HuH-7.5 (cell line): Measurements from ENCODE around the gene CHCHD5.
"Not testable (repeated sequence)": the region's sequence is repeated elsewhere in the genome, so short reads cannot be mapped to it uniquely, and the experiment has no call there.

Source experiments
- DNase-seq: peaks from one replicate; pipeline ENCODE4 v3.0.0; 2011; ENCODE audit warnings: low spot score

The CHCHD5 gene

DNA sequence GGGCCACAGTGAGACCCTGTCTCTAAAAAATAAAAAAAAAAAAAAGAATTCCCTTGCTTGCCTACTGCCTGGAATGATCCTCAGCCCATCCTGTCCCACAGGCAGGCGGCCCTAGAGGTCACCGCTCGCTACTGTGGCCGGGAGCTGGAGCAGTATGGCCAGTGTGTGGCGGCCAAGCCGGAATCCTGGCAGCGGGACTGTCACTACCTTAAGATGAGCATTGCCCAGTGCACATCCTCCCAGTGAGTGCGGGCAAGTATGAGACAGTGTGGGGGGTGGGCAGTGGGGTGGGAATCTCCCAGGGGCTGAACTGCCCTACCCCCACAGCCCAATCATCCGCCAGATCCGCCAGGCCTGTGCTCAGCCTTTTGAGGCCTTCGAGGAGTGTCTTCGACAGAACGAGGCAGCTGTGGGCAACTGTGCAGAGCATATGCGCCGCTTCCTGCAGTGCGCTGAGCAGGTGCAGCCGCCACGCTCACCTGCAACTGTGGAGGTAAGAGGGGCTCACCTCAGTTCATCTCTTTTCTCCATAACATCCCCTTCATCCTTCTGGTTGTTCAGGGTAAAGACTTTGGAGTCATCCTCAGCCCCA is 1.6 kb downstream of the CHCHD5 start:
- DNase-seq = no peak

DNA sequence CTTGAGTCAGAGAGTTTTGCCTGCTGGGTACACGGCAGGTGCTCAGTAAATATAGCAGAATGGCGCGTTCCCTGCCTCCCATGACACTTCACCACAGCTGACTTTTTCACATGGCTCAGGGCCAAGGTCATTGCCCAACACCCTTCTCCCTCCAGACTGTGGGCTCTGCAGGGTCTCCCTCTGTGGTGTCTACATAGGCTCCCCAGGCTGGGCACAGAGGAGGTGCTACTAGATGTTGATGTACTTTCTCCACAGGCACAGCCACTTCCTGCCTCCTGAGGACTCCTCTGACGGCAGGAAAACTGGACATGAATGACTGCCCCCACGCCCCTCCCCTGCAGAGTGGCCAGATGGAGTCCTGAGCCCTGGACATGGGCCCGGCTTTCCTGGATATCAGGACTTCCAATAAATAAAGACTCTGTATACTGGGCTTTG is 4.2 kb downstream of the CHCHD5 start:
- DNase-seq = no peak

DNA sequence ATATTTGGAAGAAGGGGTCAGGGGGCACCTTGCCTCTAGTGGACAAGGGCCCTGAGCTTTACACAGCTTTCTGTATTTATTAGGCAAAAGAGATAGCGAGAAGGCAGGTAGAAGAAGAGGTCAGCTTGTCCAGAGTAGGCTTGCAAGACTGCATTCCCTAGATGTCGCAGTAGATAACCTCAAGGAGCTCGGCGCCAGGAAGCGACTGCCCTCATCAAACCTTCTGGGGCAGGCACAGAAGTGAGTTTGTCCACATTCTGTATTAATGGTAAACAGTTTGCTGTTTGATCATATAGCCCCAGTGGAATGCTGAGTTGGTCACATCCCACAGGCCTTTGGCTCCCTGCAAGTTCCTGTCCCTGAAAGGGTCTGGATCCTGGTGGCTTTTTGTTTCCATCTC is 7.0 kb downstream of the CHCHD5 start:
- no peak for DNase-seq

DNA sequence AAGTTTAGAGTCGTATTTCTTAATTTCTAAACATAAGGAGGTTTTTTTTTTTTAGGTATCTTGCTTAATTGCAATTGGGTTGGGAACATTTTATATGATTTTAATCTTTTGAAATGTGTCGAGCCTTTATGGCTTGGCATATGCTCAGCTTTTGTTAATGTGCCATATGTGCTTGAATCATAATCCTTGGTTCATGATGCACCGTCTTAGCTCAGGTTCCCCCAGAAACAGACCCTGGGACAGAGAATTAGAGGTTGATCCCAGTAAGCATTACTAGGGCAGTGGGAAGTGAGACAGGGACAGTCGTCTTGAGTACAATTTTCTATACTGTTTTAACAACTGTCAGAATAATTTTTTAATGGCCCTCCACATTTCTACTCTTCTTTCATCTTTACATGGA is 9.3 kb downstream of the CHCHD5 start:
- no peak for DNase-seq

DNA sequence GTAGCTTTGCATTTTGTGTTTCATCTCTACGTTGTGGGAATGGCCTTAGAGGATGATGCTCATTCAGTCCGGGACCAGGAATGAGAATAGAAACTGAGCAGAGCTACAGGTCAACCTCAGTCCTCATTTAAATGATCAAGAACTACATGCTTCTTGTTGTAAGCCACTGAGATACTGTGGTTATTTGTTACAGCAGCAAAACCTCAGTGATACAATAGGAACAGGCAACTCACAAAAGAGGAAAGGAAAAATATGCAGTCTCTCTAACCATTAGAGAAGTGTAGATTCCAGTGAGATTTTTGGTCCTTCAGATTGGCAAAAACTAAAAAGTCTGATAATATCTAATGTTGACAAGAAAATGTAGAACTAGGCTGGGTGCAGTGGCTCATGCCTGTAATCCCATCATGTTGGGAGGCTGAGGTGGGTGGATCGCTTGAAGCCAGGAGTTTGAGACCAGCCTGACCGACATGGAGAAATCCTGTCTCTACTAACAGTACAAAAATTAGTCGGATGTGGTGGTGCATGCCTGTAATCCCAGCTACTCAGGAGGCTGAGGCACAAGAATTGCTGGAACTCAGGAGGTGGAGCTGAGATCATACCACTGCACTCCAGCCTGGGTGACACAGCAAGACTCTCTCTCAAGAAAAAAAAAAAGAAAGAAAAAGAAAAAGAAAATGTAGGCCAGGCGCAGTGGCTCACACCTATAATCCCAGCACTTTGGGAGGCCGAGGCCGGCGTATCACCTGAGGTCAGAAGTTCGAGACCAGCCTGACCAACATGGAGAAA is 13.3 kb downstream of the CHCHD5 start:
- no peak for DNase-seq

DNA sequence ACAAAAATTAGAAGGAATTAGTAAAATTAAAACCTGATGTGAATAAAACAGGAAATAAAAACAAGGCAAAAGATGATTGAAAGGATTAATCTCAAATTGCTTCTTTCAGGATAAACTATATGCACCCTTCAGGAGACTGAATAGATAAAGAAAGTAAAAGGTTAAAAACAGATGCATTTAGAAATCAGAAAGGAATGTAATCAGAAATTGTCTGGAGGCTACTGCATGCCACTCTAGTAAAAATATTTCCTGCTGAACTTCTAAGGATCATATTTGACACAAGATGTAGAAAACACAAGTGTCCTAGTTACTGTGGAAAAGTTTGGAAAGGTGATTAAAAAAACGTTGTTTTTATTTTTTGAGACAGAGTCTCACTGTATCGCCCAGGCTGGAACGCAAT is 16.2 kb downstream of the CHCHD5 start:
- DNase-seq = no peak

DNA sequence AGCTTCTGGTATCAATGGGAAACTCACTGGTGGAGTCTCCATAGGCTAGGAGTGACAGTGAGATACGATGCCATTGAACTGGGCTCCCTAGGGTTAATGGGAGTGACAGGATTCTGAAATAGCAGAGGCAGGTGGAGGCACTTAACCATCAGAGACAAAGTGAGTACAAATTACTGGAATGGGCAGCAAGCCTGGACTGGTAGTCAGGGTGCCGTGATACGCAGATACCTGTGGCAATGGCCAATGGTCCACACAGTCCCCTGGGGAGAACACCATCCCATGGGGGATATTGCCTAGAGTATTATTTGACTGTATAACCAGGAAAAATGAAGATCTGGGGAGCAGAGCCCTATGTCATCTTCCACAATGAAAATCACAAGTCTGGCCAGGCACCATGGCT is 17.3 kb downstream of the CHCHD5 start:
- DNase-seq = no peak

DNA sequence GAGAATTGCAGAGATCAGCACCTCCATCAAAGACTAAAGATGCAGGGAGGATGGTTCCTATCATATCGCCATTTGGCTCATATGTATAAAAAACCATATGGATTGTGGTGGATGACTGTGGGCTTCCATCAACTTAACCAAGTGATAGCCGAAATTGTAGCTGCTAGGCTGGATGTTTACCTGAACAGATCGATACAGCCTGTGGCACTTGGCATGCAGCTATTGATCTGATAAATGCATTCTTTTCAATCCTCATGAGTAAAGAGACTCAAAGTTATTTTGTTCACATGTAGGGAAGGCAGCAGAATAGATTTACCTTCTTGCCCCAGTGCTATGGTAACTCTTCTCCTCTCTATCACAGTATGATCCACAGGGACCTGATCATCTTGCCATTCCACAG is 18.5 kb downstream of the CHCHD5 start:
- DNase-seq = no peak

DNA sequence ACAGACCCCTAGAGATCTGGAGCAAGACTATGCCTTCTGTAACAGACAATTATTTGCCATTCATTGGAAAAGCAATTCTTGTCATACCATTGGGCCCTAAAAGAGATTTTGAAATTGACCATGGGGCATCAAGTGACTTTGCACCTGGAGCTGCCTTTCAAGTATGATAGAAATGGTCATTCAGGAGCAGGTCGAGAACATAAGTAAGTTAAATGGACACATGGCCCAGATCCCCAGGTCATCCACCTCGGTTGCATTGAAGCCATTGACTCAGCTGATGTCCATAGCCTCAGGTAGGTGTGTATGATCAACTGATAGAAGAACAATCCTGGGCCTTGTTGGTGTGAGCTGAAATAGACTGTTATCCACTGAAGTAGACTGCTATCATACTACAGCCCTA is 19.3 kb downstream of the CHCHD5 start:
- no peak for DNase-seq

DNA sequence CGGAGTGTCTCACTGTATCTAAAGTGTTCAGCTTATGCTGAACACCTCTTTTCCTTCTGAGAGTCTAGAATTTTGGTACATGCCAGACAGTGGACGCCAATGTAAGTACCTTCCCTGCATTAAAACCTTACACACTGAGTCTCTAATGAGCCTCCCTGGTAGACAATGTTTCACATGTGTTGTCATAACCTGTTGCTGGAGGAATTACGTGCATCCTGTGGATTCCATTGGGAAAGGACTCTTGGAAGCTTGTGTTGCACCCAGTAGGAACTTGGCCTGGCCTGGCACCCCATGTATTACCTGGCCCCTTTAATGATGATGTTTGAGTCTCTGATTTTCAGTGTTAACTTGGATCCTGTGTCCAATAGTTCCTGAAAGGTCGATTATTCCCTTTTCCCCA is 20.5 kb downstream of the CHCHD5 start:
- DNase-seq = no peak

DNA sequence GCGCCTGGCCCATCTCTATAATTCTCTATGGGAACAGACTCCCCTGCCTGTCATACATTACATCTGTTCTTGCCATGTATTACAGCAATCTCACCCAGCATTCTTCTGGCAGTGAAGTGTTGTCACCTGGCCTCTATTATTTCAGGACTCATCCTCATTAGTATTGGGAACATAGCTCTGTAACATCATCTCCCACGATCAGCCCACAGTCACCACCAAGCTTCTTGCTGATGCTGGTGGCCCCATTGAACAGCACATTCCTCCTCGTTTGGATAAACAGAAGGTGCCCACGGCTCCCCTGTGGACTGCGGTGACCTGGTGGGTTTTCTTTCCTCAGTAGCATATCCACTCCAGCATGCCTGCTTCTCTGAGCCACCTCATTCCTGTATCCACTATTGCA is 21.5 kb downstream of the CHCHD5 start:
- DNase-seq = no peak

DNA sequence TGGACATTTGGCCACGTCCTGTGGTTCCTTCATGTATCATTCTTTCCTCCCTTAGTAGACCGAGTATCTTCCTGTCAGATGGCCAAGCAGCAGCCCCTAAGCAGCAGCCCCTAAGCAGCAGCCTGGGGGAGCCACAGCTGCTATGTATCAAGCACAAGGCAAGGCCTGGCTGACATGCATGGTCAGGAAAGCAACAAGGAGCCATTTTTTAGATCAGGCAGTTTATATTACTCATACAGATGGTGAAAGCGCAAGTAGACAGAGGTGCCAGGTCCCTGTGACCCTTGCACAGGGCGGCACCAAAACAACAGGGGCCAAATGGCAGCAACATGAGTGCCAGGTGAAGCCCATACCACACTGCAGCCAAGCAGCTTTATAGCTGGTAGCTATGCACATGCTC is 22.1 kb downstream of the CHCHD5 start:
- no peak for DNase-seq

DNA sequence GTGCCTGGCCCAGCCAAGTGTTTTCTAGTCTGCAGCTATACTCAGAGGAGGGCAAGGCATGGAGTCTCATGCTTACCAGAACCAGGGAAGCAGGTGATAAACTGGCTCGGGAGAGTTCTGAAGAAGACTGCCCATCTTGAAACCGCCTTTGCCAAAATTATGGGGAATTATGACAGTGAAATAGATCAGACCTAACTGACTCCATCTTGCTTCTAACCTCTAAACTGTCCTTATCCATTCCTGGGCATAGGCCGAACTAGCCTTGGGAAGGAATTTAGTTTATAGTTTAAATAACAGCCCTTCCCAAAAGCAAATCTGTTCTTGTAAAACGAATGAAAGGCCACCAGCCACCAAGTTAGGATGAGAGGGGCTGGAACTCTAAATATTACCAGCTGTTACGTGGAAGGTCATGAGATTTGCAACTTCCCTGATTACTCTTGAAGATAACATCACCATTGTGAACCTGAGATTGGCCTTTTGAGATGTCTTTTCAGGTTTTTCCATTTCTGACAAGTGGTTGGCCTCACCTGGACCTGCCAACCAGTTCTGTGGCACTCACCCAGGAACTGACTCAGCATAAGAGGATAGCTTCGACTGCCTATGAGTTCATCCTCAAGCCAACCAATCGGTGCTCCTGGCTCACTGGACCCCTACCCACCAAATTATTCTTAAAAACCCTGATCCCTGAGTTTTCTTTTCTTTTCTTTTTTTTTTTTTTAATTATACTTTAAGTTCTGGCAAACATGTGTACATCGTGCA is 23.4 kb downstream of the CHCHD5 start:
- DNase-seq = no peak

DNA sequence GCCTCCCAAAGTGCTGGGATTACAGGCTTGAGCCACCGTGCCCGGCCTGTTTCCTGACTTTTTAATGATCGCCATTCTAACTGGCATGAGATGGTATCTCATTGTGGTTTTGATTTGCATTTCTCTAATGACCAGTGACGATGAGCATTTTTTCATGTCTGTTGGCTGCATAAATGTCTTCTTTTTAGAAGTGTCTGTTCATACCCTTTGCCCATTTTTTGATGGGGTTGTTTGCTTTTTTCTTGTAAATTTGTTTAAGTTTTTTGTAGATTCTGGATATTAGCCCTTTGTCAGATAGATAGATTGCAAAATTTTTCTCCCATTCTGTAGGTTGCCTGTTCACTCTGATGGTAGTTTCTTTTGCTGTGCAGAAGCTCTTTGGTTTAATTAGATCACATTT is 24.9 kb downstream of the CHCHD5 start:
- not testable (repeated sequence) for DNase-seq

DNA sequence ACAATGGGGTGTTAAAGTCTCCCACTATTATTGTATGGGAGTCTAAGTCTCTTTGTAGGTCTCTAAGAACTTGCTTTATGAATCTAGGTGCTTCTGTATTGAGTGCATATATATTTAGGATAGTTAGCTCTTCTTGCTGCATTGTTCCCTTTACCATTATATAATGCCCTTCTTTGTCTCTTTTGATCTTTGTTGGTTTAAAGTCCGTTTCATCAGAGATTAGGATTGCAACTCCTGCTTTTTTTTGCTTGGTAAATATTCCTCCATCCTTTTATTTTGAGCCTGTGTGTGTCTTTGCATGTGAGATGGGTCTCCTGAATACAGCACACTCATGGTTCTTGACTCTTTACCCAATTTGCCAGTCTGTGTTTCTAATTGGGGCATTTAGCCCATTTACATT is 27.9 kb downstream of the CHCHD5 start:
- DNase-seq = not testable (repeated sequence)

DNA sequence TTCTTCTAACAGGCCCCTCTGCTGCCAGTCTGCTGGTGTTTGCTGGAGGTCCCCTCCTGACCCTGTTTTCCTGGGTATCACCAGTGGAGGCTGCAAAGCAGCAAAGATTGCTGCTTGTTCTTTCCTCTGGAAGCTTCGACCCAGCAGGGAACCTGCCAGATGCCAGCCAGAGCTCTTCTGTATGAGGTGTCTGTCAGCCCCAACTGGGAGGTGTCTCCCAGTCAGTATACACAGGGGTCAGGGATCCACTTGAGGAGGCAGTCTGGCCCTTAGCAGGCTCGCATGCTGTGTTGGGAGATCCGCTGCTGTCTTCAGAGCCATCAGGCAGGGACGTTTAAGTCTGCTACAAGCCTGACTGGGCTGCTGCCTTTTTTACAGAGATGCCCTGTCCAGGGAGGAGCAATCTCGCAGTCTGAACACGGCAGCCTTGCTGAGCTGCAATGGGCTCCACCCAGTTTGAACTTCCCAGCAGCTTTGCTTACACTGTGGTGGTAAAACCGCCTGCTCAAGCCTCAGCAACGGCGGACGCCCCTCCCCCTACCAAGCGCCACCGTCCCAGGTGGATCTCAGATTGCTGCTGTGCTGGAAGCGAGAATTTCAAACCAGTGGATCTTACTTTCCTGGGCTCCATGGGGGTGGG is 29.9 kb downstream of the CHCHD5 start:
- DNase-seq = no peak

DNA sequence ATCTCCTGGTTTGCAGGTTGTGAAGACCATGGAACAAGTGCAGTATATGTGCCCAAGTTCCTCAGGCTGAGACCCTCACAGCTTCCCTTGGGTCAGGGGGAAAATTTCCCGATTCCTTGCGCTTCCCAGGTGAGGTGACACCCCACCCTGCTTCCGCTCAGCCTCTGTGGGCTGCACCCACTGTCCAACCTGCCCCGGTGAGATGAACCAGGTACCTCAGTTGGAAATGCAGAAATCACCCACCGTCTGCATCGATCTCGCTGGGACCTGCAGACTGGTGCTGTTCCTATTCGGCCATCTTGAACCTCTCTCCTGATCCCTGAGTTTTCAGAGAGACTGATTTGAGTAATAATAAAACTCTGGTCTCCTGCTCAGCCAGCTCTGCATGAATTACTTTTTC is 30.6 kb downstream of the CHCHD5 start:
- no peak for DNase-seq

DNA sequence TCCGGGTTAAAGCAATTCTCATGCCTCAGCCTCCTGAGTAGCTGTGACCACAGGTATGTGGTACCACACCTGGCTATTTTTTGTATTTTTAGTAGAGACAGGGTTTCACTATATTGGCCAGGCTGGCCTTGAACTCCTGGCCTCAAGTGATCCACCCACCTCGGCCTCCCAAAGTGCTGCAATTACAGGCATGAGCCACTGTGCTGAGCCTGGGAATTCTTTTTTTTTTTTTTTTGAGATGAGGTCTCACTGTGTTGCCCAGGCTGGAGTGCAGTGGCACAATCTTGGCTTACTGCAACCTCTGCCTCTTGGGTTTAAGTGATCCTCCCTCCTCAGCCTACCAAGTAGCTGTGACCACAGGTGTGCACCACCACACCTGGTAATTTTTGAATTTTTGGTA is 31.4 kb downstream of the CHCHD5 start:
- not testable (repeated sequence) for DNase-seq

DNA sequence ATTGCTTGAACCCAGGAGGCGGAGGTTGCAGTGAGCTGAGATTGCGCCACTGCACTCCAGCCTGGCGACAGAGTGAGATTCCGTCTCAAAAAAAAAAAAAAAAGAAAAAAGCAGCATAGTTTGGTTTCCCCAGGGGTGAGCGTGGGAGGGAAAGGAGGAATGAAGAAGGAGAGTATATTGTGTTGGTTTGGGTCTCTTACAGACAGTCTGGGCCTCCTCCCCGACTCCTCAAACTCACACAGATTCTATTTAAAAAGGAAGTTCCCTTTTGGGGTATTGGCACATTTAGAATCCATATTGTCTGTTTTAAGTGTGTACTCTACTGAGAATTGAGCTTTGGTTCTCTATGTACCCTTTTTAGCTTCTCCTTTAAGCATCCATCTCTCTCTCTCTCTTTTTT is 34.0 kb downstream of the CHCHD5 start:
- DNase-seq = no peak

DNA sequence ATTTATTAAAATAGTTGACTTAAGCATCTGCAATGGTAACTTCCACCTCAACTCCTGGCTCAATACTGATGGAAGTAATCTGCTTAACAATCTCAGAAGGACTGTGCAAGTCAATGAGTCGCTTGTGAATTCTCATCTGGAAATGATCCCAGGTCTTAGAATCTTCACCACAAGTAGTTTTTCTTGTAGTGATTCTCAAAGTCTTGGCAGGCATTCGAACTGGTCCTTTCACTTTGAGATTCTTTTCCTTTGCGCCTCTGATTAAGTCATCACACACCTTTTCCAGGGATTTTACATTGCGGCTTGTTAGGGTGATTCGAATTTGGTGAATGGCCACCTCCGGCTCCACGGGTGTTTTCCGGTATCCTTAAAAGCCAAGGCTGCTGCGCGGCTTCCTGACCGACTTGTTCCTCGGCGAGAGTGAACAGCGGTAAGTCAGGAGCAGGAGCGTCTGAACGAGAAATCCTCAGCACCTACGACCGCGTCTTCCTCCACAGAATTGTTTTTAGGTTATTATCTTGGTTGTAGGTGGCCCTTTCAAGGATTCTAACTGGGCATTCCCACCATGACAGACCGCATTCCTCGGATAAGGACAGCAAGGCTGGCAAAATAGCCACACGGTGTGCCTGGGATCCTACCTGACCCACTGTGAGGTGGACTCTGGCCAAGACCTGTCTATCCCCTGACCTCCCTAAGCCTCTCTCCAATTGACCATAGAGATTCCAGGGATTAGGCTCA is 37.5 kb downstream of the CHCHD5 start:
- no peak for DNase-seq

DNA sequence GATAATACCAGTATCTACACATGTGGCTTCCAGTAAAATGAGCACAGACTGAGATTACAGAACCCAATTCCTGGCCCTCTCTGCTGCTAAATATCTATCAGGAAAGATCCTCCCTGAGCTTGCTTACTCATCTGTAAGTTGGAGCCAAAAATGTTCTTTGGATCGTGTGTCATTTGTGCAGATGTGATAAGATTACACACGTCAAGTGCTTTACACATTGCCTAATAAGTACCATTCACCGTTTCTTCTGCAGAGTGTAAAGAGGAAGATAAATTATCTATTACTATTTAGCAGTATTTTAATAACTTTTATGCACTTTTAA is 38.1 kb downstream of the CHCHD5 start:
- DNase-seq = no peak
